NCI-H69 (cell line): ENCODE data around the gene SYNGR2.

ENCODE experiments used
- DNase-seq: peaks from one replicate; lab custom pipeline; 2025; lab: John Stamatoyannopoulos, UW

The SYNGR2 gene

GRCh38 chr17:78168242-78168902, at the start of gene SYNGR2:
Gene SYNGR2 (plus strand): TSS chr17:78168581. CDS start chr17:78168617, 36 bp downstream.
- DNase-seq = peak; percentile 92

- DNase-seq = no peak
Observed at GRCh38 chr17:78118801-78119241, 49.6 kb upstream of the SYNGR2 start.

GRCh38 chr17:78120537-78120936, 47.8 kb upstream of the SYNGR2 start:
- DNase-seq = no peak

GRCh38 chr17:78120971-78121800, 47.2 kb upstream of the SYNGR2 start:
- no peak for DNase-seq

- DNase-seq = no peak
Observed at GRCh38 chr17:78121801-78122215, 46.6 kb upstream of the SYNGR2 start.

GRCh38 chr17:78122216-78122930, 46.0 kb upstream of the SYNGR2 start:
- DNase-seq = no peak

GRCh38 chr17:78122931-78123249, 45.5 kb upstream of the SYNGR2 start:
- DNase-seq = no peak

- no peak for DNase-seq
Observed at GRCh38 chr17:78123258-78123929, 45.0 kb upstream of the SYNGR2 start.

GRCh38 chr17:78124081-78124835, 44.1 kb upstream of the SYNGR2 start:
- no peak for DNase-seq

- DNase-seq = no peak
Observed at GRCh38 chr17:78124836-78125137, 43.6 kb upstream of the SYNGR2 start.

GRCh38 chr17:78125138-78125913, 43.1 kb upstream of the SYNGR2 start:
- DNase-seq = no peak

GRCh38 chr17:78125976-78126894, 42.1 kb upstream of the SYNGR2 start:
- DNase-seq = no peak

GRCh38 chr17:78126895-78127238, 41.5 kb upstream of the SYNGR2 start:
- DNase-seq = no peak

- DNase-seq = no peak
Observed at GRCh38 chr17:78127239-78127887, 41.0 kb upstream of the SYNGR2 start.

- DNase-seq = peak; percentile 44
Observed at GRCh38 chr17:78127888-78128550, 40.4 kb upstream of the SYNGR2 start.

GRCh38 chr17:78128551-78129350, 39.6 kb upstream of the SYNGR2 start, which contains the start of gene TMC6:
Gene TMC6 (minus strand): TSS chr17:78128755. CDS start chr17:78126832, 1,923 bp downstream.
- DNase-seq = peak; percentile 88

- DNase-seq = no peak
Observed at GRCh38 chr17:78129351-78130089, 38.9 kb upstream of the SYNGR2 start.
